PC-9 (cell line): ENCODE measurements around the gene DLK1. TPM values are rescaled to one million over a fixed set of nuclear protein-coding genes. Genes with fewer than 3 reads are reported as not detected.

Source experiments
- BruUV-seq: library from RNA; stranded (reverse); fragments of 400-500 nt; replicated peaks from 2 replicates; lab custom pipeline; 2021; lab: Mats Ljungman, UMichigan
- CTCF ChIA-PET: fragments of 300-600 bp; sonication (Branson Sonifier 250); formaldehyde crosslinking; loops from one replicate; lab custom pipeline; 2022; ENCODE audit warnings: antibody characterized with exemption; lab: Charles Lee
- POLR2A ChIA-PET: fragments of 300-600 bp; sonication (Branson Sonifier 250); formaldehyde crosslinking; loops from one replicate; lab custom pipeline; 2022; ENCODE audit warnings: antibody characterized with exemption; ENCODE audit not compliant: unreplicated experiment; lab: Charles Lee
- DNase-seq, 2 experiments: peaks; one replicate each; pipeline versions ENCODE4 v3.0.0 to v3.0.0-alpha.2; 2015 to 2022; ENCODE audit warnings: mixed read lengths in 1 of 2
- H2AFZ ChIP-seq: fragments of 200-600 bp; sonication (generic); 2 replicates; pipeline ENCODE4 v1.8.1; 2017; ENCODE audit warnings: antibody characterized with exemption
- H3F3A ChIP-seq: fragments of 200-600 bp; sonication (generic); 2 replicates; pipeline ENCODE4 v1.8.1; 2017; ENCODE audit warnings: antibody characterized with exemption, mild to moderate bottlenecking, low read depth; ENCODE audit not compliant: insufficient read depth
- H3K27ac ChIP-seq: fragments of 200-600 bp; sonication (generic); 2 replicates; pipeline ENCODE4 v1.6.1; 2016; ENCODE audit warnings: mixed run types
- H3K27me3 ChIP-seq: fragments of 200-600 bp; sonication (generic); 2 replicates; pipeline ENCODE4 v1.6.1; 2016; ENCODE audit warnings: low read depth, mixed run types; ENCODE audit not compliant: insufficient read depth
- H3K36me3 ChIP-seq: fragments of 200-600 bp; sonication (generic); 2 replicates; pipeline ENCODE4 v1.6.1; 2016; ENCODE audit warnings: low read depth, mixed run types
- H3K4me1 ChIP-seq: fragments of 200-600 bp; sonication (generic); replicated peaks from 2 replicates; pipeline ENCODE4 v1.6.1; 2016; ENCODE audit warnings: mixed run types; ENCODE audit not compliant: insufficient read depth
- H3K4me2 ChIP-seq: fragments of 200-600 bp; sonication (generic); 2 replicates; pipeline ENCODE4 v1.6.1; 2017; ENCODE audit warnings: mixed run types
- H3K4me3 ChIP-seq: fragments of 200-600 bp; sonication (generic); 2 replicates; pipeline ENCODE4 v1.6.1; 2016; ENCODE audit warnings: mixed run types
- H3K79me2 ChIP-seq: fragments of 200-600 bp; sonication (generic); 2 replicates; pipeline ENCODE4 v1.6.1; 2017; ENCODE audit warnings: low read depth, mixed run types
- H3K9me2 ChIP-seq: fragments of 200-600 bp; sonication (generic); 2 replicates; pipeline ENCODE4 v1.8.1; 2017; ENCODE audit warnings: mild to moderate bottlenecking; ENCODE audit not compliant: insufficient read depth
- H3K9me3 ChIP-seq: fragments of 200-600 bp; sonication (generic); 2 replicates; pipeline ENCODE4 v1.8.1; 2016; ENCODE audit warnings: low read depth; ENCODE audit not compliant: insufficient read depth
- H4K20me1 ChIP-seq: fragments of 200-600 bp; sonication (generic); 2 replicates; pipeline ENCODE4 v1.8.1; 2017; ENCODE audit not compliant: insufficient read depth
- EZH2 ChIP-seq: fragments of 200-600 bp; sonication (generic); IDR thresholded peaks from 2 replicates; pipeline ENCODE4 v1.8.0; 2017; ENCODE audit warnings: antibody characterized with exemption, low read depth
- intact Hi-C: fragments of 100-400 bp; cut with micrococcal nuclease; formaldehyde crosslinking; loops from one replicate; pipeline ENCODE4 v1.10.0; 2022; ENCODE audit not compliant: unreplicated experiment
- total RNA-seq: library from RNA; stranded (reverse); gene quantifications from 2 replicates; pipeline ENCODE4 v1.2.3, GENCODE V29; 2021
- TF ChIP-seq, protein P1 (sequence below): fragments of 200-600 bp; sonication (generic); conservative IDR thresholded peaks from 2 replicates; pipeline ENCODE4 v1.6.1; 2017; ENCODE audit warnings: mixed run types, antibody characterized with exemption, mild to moderate bottlenecking, moderate library complexity

The DLK1 gene
- total RNA-seq, 1 experiment from 2014 or later: not detected

DNA sequence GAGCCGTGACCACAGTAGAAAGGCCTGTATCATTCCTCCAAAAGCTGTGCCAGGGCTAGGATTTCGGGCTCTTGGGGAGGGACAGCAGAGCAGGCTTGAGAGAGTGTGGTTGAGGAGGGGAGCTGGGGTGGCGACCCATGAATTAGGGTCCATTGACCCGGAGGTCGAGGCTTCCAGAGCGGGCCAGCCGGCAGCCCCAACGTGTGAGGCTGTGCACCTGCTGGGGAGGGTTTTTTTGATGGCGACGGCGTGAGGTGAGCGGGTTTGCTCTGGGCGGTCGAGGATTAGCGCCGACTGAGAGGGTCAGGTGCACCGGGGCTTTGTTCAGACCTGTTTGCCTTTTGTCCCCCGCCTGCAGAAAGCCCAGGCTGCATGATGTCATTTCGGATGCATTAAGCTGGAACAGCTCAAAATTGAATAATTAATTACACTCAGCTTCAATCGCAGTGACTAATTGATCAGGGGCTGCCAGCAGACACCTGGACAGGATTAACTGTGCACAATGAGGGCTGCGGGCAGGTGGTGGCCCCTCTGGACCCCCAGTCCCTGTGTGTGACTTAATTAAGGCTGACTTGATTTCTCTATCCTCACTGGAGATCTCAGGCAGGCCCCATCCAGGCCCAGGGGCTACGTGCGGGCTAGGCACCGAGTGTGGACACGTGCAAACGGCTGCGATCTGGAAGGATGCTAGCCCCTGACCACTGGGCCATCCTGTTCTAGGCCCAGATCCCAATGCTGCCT, 57.1 kb downstream of the DLK1 start:
- ChIA-PET CTCF (no interaction called here), POLR2A (no interaction called here)
- Histone ChIP-seq H3K4me1 (no peaks in the 10 kb centered on the region), H3K4me2 (no peak overlapping the region), H3K27me3 (peaks cover 53% of the 10 kb centered on the region), H3K27ac (no peak overlapping the region), H3K36me3 (no peaks in the 10 kb centered on the region), H3K4me3 (no peak overlapping the region), H2AFZ (no peak overlapping the region), H3K9me2 (no peaks in the 10 kb centered on the region), H3K9me3 (no peaks in the 10 kb centered on the region), H3F3A (no peaks in the 10 kb centered on the region), H3K79me2 (no peaks in the 10 kb centered on the region), H4K20me1 (no peaks in the 10 kb centered on the region)
- no TSS peak for BruUV-seq
- intact Hi-C loops: no loop called here
- TF ChIP-seq EZH2: no peak
- TF ChIP-seq, protein P1, sequence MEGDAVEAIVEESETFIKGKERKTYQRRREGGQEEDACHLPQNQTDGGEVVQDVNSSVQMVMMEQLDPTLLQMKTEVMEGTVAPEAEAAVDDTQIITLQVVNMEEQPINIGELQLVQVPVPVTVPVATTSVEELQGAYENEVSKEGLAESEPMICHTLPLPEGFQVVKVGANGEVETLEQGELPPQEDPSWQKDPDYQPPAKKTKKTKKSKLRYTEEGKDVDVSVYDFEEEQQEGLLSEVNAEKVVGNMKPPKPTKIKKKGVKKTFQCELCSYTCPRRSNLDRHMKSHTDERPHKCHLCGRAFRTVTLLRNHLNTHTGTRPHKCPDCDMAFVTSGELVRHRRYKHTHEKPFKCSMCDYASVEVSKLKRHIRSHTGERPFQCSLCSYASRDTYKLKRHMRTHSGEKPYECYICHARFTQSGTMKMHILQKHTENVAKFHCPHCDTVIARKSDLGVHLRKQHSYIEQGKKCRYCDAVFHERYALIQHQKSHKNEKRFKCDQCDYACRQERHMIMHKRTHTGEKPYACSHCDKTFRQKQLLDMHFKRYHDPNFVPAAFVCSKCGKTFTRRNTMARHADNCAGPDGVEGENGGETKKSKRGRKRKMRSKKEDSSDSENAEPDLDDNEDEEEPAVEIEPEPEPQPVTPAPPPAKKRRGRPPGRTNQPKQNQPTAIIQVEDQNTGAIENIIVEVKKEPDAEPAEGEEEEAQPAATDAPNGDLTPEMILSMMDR: no peak
- DNase-seq: no peak

DNA sequence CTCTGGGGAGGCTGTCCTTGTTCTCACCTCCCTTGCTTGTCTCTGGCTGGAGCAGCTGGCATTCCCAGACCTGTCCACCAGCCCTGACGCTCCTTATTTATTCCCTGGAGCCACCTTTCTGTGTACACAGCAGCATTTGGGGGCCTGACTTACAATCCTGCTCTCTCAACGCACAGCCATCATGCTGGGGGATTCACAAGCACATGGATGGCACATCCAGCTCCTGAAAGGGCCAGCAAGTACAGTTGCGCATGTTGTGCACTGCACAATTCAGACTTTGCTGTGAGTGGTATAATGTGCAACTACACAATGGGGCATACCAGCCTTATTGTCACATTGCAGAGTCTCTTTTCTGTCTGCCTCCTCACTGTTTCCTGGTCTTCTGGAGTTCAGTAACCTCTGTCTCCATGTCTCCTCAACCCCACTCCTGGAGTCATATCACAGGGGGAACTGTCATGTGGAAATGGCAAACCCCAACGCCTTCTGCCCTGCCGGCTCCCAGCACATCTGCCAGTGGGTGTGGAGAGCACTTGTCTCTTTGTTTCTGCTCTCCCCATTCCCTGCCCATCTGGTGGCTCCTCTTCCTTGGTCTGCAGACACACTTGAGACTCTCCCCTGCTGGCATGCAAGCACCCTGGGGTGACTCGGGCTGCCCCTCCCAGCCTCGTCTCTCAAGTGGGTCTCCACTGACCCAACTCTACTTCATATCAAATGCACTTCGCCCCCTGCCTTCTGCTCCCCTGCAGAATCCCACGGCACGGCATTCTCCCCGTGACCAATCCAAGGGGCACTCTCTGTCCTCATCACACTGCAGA, 58.0 kb downstream of the DLK1 start:
- TF ChIP-seq, protein P1: no peak
- no peak for TF ChIP-seq EZH2
- ChIA-PET POLR2A (no interaction called here), CTCF (no interaction called here)
- DNase-seq: no peak
- Histone ChIP-seq H2AFZ (no peak overlapping the region), H3K4me3 (no peak overlapping the region), H3K27me3 (peaks cover 43% of the 10 kb centered on the region), H3F3A (no peaks in the 10 kb centered on the region), H3K36me3 (no peaks in the 10 kb centered on the region), H3K9me3 (no peaks in the 10 kb centered on the region), H3K9me2 (no peaks in the 10 kb centered on the region), H3K4me1 (no peaks in the 10 kb centered on the region), H3K4me2 (no peak overlapping the region), H3K79me2 (no peaks in the 10 kb centered on the region), H3K27ac (no peak overlapping the region), H4K20me1 (no peaks in the 10 kb centered on the region)
- BruUV-seq: no TSS peak
- intact Hi-C loops: no loop called here

DNA sequence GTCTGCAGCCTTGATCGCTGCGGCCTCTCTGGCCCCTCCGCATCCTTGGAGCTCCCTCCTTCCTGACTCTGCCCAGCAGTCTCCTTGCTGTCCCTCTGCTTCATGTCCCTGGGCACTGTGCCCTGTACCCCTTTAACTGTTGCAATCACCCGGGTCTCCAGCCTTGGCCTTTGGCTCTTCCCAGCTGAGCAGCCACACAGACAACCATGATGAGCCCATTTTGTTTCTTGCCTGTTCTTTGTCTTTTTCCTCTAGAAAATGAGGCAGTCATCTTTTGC, 58.6 kb downstream of the DLK1 start:
- no peaks in the 10 kb centered on the region for H3K9me2 ChIP-seq
- H3K36me3 ChIP-seq: no peaks in the 10 kb centered on the region
- H3K4me2 ChIP-seq: no peak overlapping the region
- no peaks in the 10 kb centered on the region for H3K9me3 ChIP-seq
- intact Hi-C loops: no loop called here
- no peaks in the 10 kb centered on the region for H4K20me1 ChIP-seq
- H3K27me3 ChIP-seq: peaks cover 39% of the 10 kb centered on the region
- no peak overlapping the region for H2AFZ ChIP-seq
- H3F3A ChIP-seq: no peaks in the 10 kb centered on the region
- BruUV-seq: no TSS peak
- no peaks in the 10 kb centered on the region for H3K4me1 ChIP-seq
- CTCF ChIA-PET: no interaction called here
- H3K4me3 ChIP-seq: no peak overlapping the region
- no peak overlapping the region for H3K27ac ChIP-seq
- H3K79me2 ChIP-seq: no peaks in the 10 kb centered on the region
- TF ChIP-seq, protein P1: no peak
- no peak for TF ChIP-seq EZH2
- DNase-seq: no peak
- POLR2A ChIA-PET: no interaction called here
